ENCODE measurements around the gene SPAAR. TPM values are rescaled to one million over a fixed set of nuclear protein-coding genes. Genes with fewer than 3 reads are reported as not detected.
"Not testable (repeated sequence)": the region's sequence is repeated elsewhere in the genome, so short reads cannot be mapped to it uniquely, and the experiment has no call there.

Gene SPAAR
- total RNA-seq, 1 donor from 2014 or later, result 13.5 TPM

GRCh38 chr9:35892051-35892450 lies 17.2 kb upstream of the SPAAR start:
- DNase-seq (no peak), ATAC-seq (peak; percentile 19)
- Histone ChIP-seq H3K9me3 (no peaks in the 10 kb centered on the region), H3K4me3 (no peak overlapping the region), H3K4me1 (no peaks in the 10 kb centered on the region), H3K27me3 (peaks cover 3% of the 10 kb centered on the region), H3K36me3 (no peaks in the 10 kb centered on the region), H3K27ac (no peak overlapping the region)
- TF ChIP-seq CTCF (IDR thresholded peaks at IDR 0.05), result no peak
- intact Hi-C loops (cut with DNase I), result no loop called here

- ATAC-seq (no peak), DNase-seq (no peak)
- Histone ChIP-seq H3K36me3 (no peaks in the 10 kb centered on the region), H3K4me3 (no peak overlapping the region), H3K27me3 (peaks cover 3% of the 10 kb centered on the region), H3K4me1 (no peaks in the 10 kb centered on the region), H3K27ac (no peak overlapping the region), H3K9me3 (no peaks in the 10 kb centered on the region)
- intact Hi-C loops (cut with DNase I), result no loop called here
- no peak for TF ChIP-seq CTCF (IDR thresholded peaks at IDR 0.05)
Measured at GRCh38 chr9:35896570-35896969, 12.7 kb upstream of the SPAAR start.

GRCh38 chr9:35897376-35898099 lies 11.8 kb upstream of the SPAAR start:
- DNase-seq; intact Hi-C loops (cut with DNase I); ATAC-seq; H3K4me3 ChIP-seq; H3K9me3 ChIP-seq; H3K4me1 ChIP-seq; H3K27me3 ChIP-seq; H3K36me3 ChIP-seq; H3K27ac ChIP-seq: not testable (repeated sequence)

- Histone ChIP-seq H3K4me1 (peaks cover 6% of the 10 kb centered on the region), H3K9me3 (no peaks in the 10 kb centered on the region), H3K4me3 (no peak overlapping the region), H3K27me3 (peaks cover 3% of the 10 kb centered on the region), H3K27ac (no peak overlapping the region), H3K36me3 (no peaks in the 10 kb centered on the region)
- no peak for DNase-seq
- ATAC-seq, result no peak
- no peak for TF ChIP-seq CTCF (IDR thresholded peaks at IDR 0.05)
- intact Hi-C loops (cut with DNase I), result no loop called here
Measured at GRCh38 chr9:35898337-35898736, 11.0 kb upstream of the SPAAR start.

GRCh38 chr9:35899021-35899420 lies 10.3 kb upstream of the SPAAR start:
- Histone ChIP-seq H3K27me3 (peaks cover 3% of the 10 kb centered on the region), H3K9me3 (no peaks in the 10 kb centered on the region), H3K27ac (no peak overlapping the region), H3K4me1 (peaks cover 11% of the 10 kb centered on the region), H3K36me3 (no peaks in the 10 kb centered on the region), H3K4me3 (no peak overlapping the region)
- ATAC-seq, result no peak
- intact Hi-C loops (cut with DNase I), result no loop called here
- TF ChIP-seq CTCF (IDR thresholded peaks at IDR 0.05), result no peak
- DNase-seq, result no peak

- intact Hi-C loops (cut with DNase I), result no loop called here
- Histone ChIP-seq H3K4me1 (peaks cover 50% of the 10 kb centered on the region), H3K4me3 (no peak overlapping the region), H3K27ac (no peak overlapping the region), H3K9me3 (no peaks in the 10 kb centered on the region), H3K36me3 (no peaks in the 10 kb centered on the region), H3K27me3 (no peaks in the 10 kb centered on the region)
- ATAC-seq, result peak; percentile 36
- peak; percentile 77 for TF ChIP-seq CTCF (IDR thresholded peaks at IDR 0.05)
- DNase-seq, result no peak
Measured at GRCh38 chr9:35903049-35903448, 6.2 kb upstream of the SPAAR start.

Data from upper lobe of right lung (tissue), 1 donor.